ENCODE results near the gene DMD.
"Not testable (repeated sequence)": the region's sequence is repeated elsewhere in the genome, so short reads cannot be mapped to it uniquely, and the experiment has no call there.

DMD gene

DNA sequence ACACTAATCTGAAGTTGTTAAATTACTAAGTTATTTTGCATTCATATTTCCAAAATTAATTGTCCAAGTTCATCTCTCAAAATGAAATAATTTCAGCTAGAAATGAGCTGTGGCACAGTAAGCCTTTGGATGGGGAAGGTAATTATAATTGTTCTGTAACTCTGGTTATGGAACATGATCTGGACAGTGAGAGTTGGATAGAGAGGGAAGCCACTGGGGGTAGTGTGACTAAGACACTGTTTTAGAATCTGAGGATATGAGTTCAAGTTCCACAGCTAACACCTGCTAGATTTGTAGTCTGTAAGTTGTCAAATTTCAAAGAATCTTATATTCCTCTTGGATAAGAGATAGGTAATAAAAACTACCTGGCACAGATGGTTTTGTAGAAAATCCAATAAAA is 49.5 kb downstream of the DMD start:
- in situ Hi-C loops (cut with MboI; ENCODE audit: low pct_unique_long_range_greater_than_20kb, low sequenced_read_pairs), result no loop called here
- DNase-seq, result no peak

- in situ Hi-C loops (cut with MboI; ENCODE audit: low pct_unique_long_range_greater_than_20kb, low sequenced_read_pairs), result no loop called here
- DNase-seq, result no peak
These were observed 51.1 kb downstream of the DMD start for GRCh38 chrX:33160273-33160672.

- no peak for DNase-seq
- in situ Hi-C loops (cut with MboI; ENCODE audit: low pct_unique_long_range_greater_than_20kb, low sequenced_read_pairs), result no loop called here
These were observed 55.1 kb downstream of the DMD start for GRCh38 chrX:33156152-33156726.

GRCh38 chrX:33149580-33149979 is 61.8 kb downstream of the DMD start:
- in situ Hi-C loops (cut with MboI; ENCODE audit: low pct_unique_long_range_greater_than_20kb, low sequenced_read_pairs), result no loop called here
- DNase-seq, result no peak

DNA sequence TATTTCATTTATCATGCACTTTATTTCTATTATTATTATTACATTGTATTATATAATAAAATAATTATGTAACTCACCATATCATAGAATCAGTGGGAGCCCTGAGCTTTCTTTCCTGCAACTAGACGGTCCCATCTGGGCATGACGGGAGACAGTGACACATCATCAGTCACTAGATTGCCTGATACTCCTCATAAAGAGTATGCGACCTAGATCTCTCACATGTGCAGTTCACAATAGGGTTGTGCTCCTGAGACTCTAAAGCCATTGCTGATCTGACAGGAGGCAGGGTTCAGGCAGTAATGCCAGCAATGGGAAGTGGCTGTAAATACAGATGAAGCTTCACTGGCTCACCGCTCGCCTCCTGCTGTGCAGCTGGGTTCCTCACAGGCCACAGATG is 62.3 kb downstream of the DMD start:
- in situ Hi-C loops (cut with MboI; ENCODE audit: low pct_unique_long_range_greater_than_20kb, low sequenced_read_pairs), result no loop called here
- DNase-seq, result no peak

GRCh38 chrX:33142331-33142730 is 69.0 kb downstream of the DMD start:
- in situ Hi-C loops (cut with MboI; ENCODE audit: low pct_unique_long_range_greater_than_20kb, low sequenced_read_pairs), result no loop called here
- DNase-seq, result no peak

GRCh38 chrX:33138677-33139249 is 72.6 kb downstream of the DMD start:
- DNase-seq, result no peak
- in situ Hi-C loops (cut with MboI; ENCODE audit: low pct_unique_long_range_greater_than_20kb, low sequenced_read_pairs), result no loop called here

DNA sequence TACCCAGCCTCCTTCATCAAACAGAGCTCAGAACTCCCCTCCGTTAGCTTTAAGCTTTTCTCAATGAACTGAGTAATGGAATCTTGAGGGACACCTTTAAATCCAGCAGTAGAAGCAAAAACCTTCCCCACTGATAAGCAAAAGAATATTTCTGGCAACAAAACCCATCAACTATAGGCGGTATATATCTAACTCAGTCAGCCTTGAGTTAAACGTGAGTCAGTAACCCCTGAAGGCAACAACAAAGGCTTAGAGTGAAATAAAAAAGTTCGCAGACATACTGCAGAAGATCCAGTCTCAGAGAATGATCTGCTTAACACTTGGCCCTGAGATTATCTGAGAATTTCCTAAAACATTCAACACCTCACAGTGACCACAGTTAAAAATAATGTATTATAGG is 77.2 kb downstream of the DMD start:
- in situ Hi-C loops (cut with MboI; ENCODE audit: low pct_unique_long_range_greater_than_20kb, low sequenced_read_pairs), result no loop called here
- no peak for DNase-seq

DNA sequence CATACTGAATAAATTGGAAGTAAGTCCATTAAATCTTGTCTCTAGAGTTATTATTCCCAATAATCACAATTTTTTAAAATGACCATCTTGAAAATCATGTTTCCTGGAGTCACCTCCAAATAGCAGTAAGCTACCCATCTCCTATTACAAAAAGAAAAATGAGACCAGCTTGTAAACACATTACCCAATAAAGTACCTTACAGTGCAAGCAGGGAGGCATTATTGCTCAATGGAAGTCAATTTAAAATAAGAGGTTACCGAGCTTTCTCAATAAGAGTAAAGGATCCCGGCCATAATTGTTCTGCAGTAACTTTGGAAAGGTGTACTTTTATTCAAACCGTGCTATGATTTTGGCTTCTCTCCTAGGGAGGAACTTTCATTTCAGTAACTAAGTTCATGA is 78.0 kb downstream of the DMD start:
- in situ Hi-C loops (cut with MboI; ENCODE audit: low pct_unique_long_range_greater_than_20kb, low sequenced_read_pairs), result no loop called here
- DNase-seq, result no peak

DNA sequence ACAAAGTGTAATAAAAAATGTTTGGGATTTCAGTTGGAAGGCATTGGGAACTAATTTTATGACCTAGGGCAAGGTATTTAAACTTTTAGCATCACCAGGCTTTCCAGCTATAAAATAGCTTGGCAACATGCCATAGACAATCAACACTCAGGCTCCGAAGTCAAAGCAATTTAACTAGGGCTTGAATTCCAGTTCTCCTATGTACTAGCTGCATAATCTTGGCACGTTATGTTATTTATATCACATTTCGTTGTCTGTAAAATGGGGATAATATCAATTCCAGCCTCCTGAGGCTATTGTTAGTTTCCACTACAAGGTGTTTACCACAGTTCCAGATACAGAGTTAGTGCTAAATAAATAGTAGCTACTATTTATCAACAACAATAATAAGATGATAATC is 78.8 kb downstream of the DMD start:
- in situ Hi-C loops (cut with MboI; ENCODE audit: low pct_unique_long_range_greater_than_20kb, low sequenced_read_pairs), result no loop called here
- DNase-seq, result no peak

DNA sequence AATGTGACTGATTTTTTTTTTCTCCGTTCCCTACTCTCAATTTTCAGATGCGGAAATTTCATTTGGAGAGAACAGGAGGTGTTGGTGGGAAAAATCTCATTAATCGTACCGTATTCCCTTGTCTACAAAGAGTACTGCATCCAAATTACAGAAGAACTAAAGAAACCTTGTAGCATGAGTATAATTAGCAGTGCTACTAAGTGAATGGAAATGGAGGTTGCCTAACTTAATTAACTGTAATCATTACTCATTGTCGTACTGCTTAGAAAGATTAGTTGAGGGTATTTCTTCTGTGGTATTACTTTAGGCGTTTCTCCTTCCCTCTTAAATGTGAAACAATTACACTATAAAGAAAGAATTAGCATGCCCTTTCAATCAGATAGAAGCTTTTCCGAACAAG is 81.7 kb downstream of the DMD start:
- no peak for DNase-seq
- in situ Hi-C loops (cut with MboI; ENCODE audit: low pct_unique_long_range_greater_than_20kb, low sequenced_read_pairs), result no loop called here

- DNase-seq, result no peak
- in situ Hi-C loops (cut with MboI; ENCODE audit: low pct_unique_long_range_greater_than_20kb, low sequenced_read_pairs), result no loop called here
These were observed 83.1 kb downstream of the DMD start for GRCh38 chrX:33128048-33128805.

DNA sequence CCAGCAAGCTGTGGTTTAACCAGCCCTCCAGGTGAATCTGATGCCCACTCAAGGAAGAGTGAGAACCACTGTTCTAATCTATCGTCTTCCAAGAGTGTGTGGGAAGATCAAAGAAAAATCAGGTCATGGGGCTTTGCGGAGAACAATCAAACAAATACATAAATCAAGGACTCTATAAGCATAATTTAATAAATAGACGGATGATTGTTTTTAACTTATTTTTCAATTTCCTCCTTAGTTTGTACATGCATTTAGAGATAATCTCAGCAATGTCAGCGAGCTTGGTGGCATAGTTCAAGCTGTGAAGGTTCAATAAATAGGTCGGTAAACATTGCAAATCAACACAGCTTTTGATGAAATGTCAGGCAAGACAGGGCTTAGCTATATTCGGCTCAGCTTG is 84.9 kb downstream of the DMD start:
- no peak for DNase-seq
- in situ Hi-C loops (cut with MboI; ENCODE audit: low pct_unique_long_range_greater_than_20kb, low sequenced_read_pairs), result no loop called here

- DNase-seq, result no peak
- in situ Hi-C loops (cut with MboI; ENCODE audit: low pct_unique_long_range_greater_than_20kb, low sequenced_read_pairs), result no loop called here
These were observed 101.5 kb downstream of the DMD start for GRCh38 chrX:33109858-33110257.

- in situ Hi-C loops (cut with MboI; ENCODE audit: low pct_unique_long_range_greater_than_20kb, low sequenced_read_pairs), result no loop called here
- DNase-seq, result no peak
These were observed 104.6 kb downstream of the DMD start for GRCh38 chrX:33106737-33107136.

DNA sequence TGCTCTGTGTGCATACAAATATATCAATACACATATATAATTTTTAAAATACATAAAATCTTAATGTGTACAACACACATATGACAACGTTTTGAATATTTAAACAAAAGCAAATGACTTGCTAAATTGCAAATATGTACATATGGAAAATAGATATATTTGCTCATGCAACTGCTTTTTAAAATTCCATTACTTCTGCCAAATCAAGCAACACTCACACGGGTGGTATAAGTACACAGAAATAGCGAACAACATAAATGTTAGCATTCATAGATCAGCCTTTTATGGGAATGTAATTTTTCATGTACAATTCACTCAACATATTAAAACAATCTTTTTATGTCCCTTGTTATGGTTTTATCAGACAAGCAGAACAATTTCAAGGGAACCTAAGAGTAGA is 116.3 kb downstream of the DMD start:
- in situ Hi-C loops (cut with MboI; ENCODE audit: low pct_unique_long_range_greater_than_20kb, low sequenced_read_pairs), result no loop called here
- DNase-seq, result no peak

DNA sequence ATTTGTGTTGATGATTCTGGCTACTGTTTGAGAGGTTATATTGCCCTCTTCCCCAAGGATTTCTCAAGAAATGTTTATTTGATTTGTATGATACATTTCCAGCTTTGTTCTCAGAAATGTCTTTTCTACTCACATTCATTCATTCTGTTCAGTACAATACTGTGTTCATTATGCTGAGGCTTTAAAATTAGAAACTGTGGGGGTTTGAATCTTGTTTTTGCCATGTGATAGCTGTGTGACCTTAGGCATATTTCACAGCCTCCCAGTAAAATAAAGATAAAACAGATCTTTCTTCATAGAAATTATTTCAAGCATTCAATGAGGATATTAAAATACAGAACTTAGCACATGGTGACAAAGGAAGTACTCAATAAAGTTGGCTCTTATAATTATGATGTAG is 123.9 kb downstream of the DMD start:
- DNase-seq, result no peak
- in situ Hi-C loops (cut with MboI; ENCODE audit: low pct_unique_long_range_greater_than_20kb, low sequenced_read_pairs), result no loop called here

- in situ Hi-C loops (cut with MboI; ENCODE audit: low pct_unique_long_range_greater_than_20kb, low sequenced_read_pairs), result no loop called here
- no peak for DNase-seq
These were observed 124.5 kb downstream of the DMD start for GRCh38 chrX:33086886-33087285.

- in situ Hi-C loops (cut with MboI; ENCODE audit: low pct_unique_long_range_greater_than_20kb, low sequenced_read_pairs), result no loop called here
- no peak for DNase-seq
These were observed 129.0 kb downstream of the DMD start for GRCh38 chrX:33082371-33082770.

DNA sequence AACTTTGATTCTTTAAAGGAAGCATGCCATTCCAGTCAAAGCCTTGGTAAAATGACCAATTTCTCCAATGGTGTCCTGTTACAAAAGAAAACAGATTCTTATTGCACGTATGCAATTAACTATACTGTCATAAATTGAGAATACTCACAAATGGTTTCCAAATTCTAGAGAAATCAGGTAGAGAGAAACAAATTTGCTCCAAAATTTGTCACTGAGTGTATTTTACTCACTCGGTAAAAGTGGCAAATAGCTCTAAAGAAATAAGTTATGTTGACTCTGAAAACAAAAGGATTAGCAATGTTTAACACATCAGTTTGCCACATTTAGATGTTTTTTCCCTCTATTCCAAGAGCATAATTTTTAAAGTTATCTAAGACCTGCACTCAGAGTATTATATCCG is 133.1 kb downstream of the DMD start:
- in situ Hi-C loops (cut with MboI; ENCODE audit: low pct_unique_long_range_greater_than_20kb, low sequenced_read_pairs), result no loop called here
- no peak for DNase-seq

GRCh38 chrX:33073660-33074059 is 137.7 kb downstream of the DMD start:
- in situ Hi-C loops (cut with MboI; ENCODE audit: low pct_unique_long_range_greater_than_20kb, low sequenced_read_pairs); DNase-seq: not testable (repeated sequence)

Measured in KBM-7 (cell line).